Vagina (tissue), 2 donors: ENCODE data around the gene MDGA2. TPM values are rescaled to one million over a fixed set of nuclear protein-coding genes. Genes with fewer than 3 reads are reported as not detected.

ENCODE experiments used
- DNase-seq, 2 donors: peaks; one replicate each; pipeline ENCODE4 v3.0.0-alpha.2; 2017; ENCODE audit errors: extremely low spot score in 2 of 2
- H3K27ac ChIP-seq: fragments of 200-600 bp; sonication (generic); one replicate; pipeline ENCODE4 v1.5.1; 2019
- H3K27me3 ChIP-seq: fragments of 200-600 bp; sonication (generic); one replicate; pipeline ENCODE4 v1.5.1; 2019
- H3K36me3 ChIP-seq, 2 donors: fragments of 200-600 bp; sonication (generic); one replicate each; pipeline ENCODE4 v1.5.1; 2017 to 2019
- H3K4me1 ChIP-seq: fragments of 200-600 bp; sonication (generic); one replicate; pipeline ENCODE4 v1.5.1; 2019
- H3K4me3 ChIP-seq, 2 donors: fragments of 200-600 bp; sonication (generic); 1 replicate in 1 of 2; 2 replicates in 1 of 2; pipeline ENCODE4 v1.5.1; 2016 to 2019
- H3K9me3 ChIP-seq: fragments of 200-600 bp; sonication (generic); one replicate; pipeline ENCODE4 v1.5.1; 2019
- POLR2A ChIP-seq, 2 donors: fragments of 450-650 bp; IDR thresholded peaks; one replicate each; pipeline ENCODE4 v1.6.1; 2017; ENCODE audit warnings: antibody characterized with exemption in 2 of 2, mild to moderate bottlenecking in 2 of 2, moderate library complexity in 2 of 2
- POLR2AphosphoS5 ChIP-seq, 2 donors: sonication (generic); formaldehyde crosslinking; IDR thresholded peaks; one replicate each; pipeline ENCODE4 v1.9.0; 2017; ENCODE audit warnings: antibody characterized with exemption in 2 of 2, mild to moderate bottlenecking in 2 of 2, low read depth in 1 of 2; ENCODE audit not compliant: insufficient read depth in 1 of 2
- intact Hi-C: fragments of 100-400 bp; cut with DNase I; formaldehyde crosslinking; loops from one replicate; pipeline ENCODE4 v1.15.1; 2023
- total RNA-seq: library from RNA; depleted of rRNA; stranded (reverse); fragments of >200 nt; gene quantifications from one replicate; pipeline ENCODE4 v1.2.3, GENCODE V29; 2016
- TF ChIP-seq, protein P1 (sequence below), 3 experiments: fragments of 450-650 bp in 2 of 3; fragments of 200-600 bp in 1 of 3; sonication (generic) in 1 of 3; IDR thresholded peaks; one replicate each; pipeline ENCODE4 v1.5.1; 2017 to 2019; ENCODE audit warnings: antibody characterized with exemption in 3 of 3, mild to moderate bottlenecking in 2 of 3, moderate library complexity in 2 of 3

MDGA2 gene
- total RNA-seq, 1 donor from 2014 or later, result not detected

DNA sequence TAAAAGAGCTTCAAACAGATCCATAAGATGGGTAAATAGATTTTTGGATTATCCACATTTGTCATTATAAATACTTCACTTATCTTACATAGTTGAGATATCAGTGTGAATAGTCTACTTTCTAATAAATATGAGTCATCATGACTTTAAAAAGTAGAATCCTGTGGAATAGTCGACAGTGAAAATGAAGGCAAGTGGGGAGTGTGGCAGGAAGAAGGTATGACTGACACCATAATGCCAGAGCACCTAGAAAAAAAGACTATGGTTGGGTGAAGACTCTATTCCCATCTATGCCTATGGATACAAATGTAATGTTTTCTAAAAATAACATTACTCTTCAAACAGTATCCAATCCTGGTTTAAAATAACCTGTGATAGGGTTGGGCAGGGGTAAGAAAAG, 117.5 kb downstream of the MDGA2 start:
- intact Hi-C loops, result no loop called here

DNA sequence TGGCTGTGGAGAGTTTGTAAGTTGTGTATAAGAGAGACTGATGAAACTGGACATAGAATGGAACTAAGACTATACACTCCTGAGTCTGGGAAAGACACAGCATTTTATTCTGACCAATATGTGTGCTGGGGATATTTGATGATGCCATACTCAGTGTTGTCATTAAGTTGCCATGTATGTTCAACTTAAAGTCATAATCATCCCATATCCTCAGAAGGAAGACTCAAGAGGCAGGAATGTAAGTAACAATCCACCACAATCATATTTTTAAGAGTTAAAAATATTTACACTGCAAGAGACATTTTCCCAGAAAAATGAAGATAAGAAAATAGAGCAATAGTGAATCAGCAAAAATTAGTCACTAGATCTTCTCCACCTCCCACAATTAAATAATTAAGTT, 120.1 kb downstream of the MDGA2 start:
- intact Hi-C loops, result no loop called here
- no peak for DNase-seq
- H3K27me3 ChIP-seq, result no peaks in the 10 kb centered on the region
- H3K27ac ChIP-seq, result no peak overlapping the region
- TF ChIP-seq POLR2A (IDR thresholded peaks at IDR 0.05) (no peak), POLR2AphosphoS5 (IDR thresholded peaks at IDR 0.05; ENCODE audit: insufficient read depth in 1 of 2, low read depth in 1 of 2) (no peak)
- TF ChIP-seq, protein P1, sequence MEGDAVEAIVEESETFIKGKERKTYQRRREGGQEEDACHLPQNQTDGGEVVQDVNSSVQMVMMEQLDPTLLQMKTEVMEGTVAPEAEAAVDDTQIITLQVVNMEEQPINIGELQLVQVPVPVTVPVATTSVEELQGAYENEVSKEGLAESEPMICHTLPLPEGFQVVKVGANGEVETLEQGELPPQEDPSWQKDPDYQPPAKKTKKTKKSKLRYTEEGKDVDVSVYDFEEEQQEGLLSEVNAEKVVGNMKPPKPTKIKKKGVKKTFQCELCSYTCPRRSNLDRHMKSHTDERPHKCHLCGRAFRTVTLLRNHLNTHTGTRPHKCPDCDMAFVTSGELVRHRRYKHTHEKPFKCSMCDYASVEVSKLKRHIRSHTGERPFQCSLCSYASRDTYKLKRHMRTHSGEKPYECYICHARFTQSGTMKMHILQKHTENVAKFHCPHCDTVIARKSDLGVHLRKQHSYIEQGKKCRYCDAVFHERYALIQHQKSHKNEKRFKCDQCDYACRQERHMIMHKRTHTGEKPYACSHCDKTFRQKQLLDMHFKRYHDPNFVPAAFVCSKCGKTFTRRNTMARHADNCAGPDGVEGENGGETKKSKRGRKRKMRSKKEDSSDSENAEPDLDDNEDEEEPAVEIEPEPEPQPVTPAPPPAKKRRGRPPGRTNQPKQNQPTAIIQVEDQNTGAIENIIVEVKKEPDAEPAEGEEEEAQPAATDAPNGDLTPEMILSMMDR (IDR thresholded peaks at IDR 0.05), result no peak
- H3K4me3 ChIP-seq, result no peak overlapping the region
- no peaks in the 10 kb centered on the region for H3K36me3 ChIP-seq
- no peaks in the 10 kb centered on the region for H3K9me3 ChIP-seq
- H3K4me1 ChIP-seq, result no peaks in the 10 kb centered on the region

More for the DNA sequence above, 117.5 kb downstream of the MDGA2 start:
- Histone ChIP-seq H3K36me3 (no peaks in the 10 kb centered on the region), H3K4me3 (no peak overlapping the region), H3K4me1 (no peaks in the 10 kb centered on the region), H3K27ac (no peak overlapping the region), H3K9me3 (no peaks in the 10 kb centered on the region), H3K27me3 (no peaks in the 10 kb centered on the region)
- no peak for DNase-seq
- TF ChIP-seq POLR2A (IDR thresholded peaks at IDR 0.05), result no peak
- no peak for TF ChIP-seq POLR2AphosphoS5 (IDR thresholded peaks at IDR 0.05; ENCODE audit: insufficient read depth in 1 of 2, low read depth in 1 of 2)
- TF ChIP-seq, protein P1 (IDR thresholded peaks at IDR 0.05), result no peak

DNA sequence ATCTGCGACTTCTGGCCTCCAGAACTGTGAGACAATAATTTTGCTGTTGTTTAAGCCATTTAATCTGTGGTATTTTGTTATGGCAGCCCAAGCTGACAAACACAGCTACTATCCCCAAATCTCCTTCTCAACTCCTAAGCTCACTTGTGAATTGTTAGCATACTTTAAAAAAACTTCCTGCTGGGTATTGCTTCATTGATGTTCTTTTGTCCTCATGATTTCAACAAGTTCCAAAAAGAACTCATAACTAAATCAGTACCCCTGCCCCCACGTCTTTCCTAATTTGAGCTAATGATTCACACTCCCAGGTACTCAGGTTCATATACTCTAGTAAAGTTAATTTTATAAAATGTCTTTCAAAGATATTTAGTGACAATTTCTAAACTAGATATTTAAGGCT, 125.5 kb downstream of the MDGA2 start:
- no peaks in the 10 kb centered on the region for H3K4me1 ChIP-seq
- intact Hi-C loops, result no loop called here
- no peak for DNase-seq
- H3K27ac ChIP-seq, result no peak overlapping the region
- no peaks in the 10 kb centered on the region for H3K27me3 ChIP-seq
- no peaks in the 10 kb centered on the region for H3K9me3 ChIP-seq
- no peak overlapping the region for H3K4me3 ChIP-seq
- no peaks in the 10 kb centered on the region for H3K36me3 ChIP-seq
- TF ChIP-seq, protein P1 (IDR thresholded peaks at IDR 0.05), result no peak
- TF ChIP-seq POLR2A (IDR thresholded peaks at IDR 0.05) (no peak), POLR2AphosphoS5 (IDR thresholded peaks at IDR 0.05; ENCODE audit: insufficient read depth in 1 of 2, low read depth in 1 of 2) (no peak)

DNA sequence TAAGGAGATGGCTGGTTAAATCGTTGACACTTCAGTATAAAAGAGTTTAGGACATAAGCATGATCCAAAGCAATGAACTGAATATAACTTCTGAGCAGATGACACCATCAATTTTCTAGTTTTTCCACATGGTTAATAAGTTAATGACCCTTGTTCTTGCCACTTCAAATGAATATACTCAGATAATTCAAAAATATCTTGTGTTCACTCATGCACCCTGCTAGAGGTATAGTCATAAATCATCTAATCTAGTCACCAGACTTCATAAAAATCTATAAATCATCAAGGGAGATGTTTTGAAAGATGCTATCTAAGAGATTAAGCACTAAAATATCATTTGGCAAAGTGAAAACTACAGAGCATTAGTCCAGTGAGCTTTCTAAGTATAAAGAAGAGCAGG, 131.9 kb downstream of the MDGA2 start:
- H3K4me3 ChIP-seq, result no peak overlapping the region
- no peaks in the 10 kb centered on the region for H3K36me3 ChIP-seq
- no peak for DNase-seq
- H3K27ac ChIP-seq, result no peak overlapping the region
- H3K27me3 ChIP-seq, result no peaks in the 10 kb centered on the region
- intact Hi-C loops, result no loop called here
- no peaks in the 10 kb centered on the region for H3K9me3 ChIP-seq
- TF ChIP-seq, protein P1 (IDR thresholded peaks at IDR 0.05), result no peak
- no peak for TF ChIP-seq POLR2AphosphoS5 (IDR thresholded peaks at IDR 0.05; ENCODE audit: insufficient read depth in 1 of 2, low read depth in 1 of 2)
- TF ChIP-seq POLR2A (IDR thresholded peaks at IDR 0.05), result no peak
- no peaks in the 10 kb centered on the region for H3K4me1 ChIP-seq

DNA sequence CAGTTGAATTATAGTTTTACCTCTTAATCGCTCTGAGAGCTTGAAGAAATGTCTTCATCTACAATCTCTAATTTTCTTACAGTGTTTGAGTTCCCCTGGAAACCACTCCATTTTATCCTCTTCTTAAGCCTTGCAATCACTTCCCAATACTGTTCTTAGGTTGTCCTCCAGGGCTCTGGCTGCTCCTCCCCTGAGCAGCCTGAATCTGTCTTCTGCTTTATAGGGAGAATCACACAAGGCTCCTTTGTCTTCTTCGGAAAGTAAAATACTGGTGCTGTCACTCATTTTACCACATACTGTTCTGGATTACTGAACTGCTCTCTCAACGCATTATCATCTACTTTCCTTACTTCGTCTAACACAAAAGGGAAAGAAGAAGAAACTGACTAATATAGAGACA, 133.7 kb downstream of the MDGA2 start:
- intact Hi-C loops, result no loop called here
- H3K36me3 ChIP-seq, result no peaks in the 10 kb centered on the region
- no peaks in the 10 kb centered on the region for H3K27me3 ChIP-seq
- TF ChIP-seq, protein P1 (IDR thresholded peaks at IDR 0.05), result no peak
- TF ChIP-seq POLR2AphosphoS5 (IDR thresholded peaks at IDR 0.05; ENCODE audit: insufficient read depth in 1 of 2, low read depth in 1 of 2) (no peak), POLR2A (IDR thresholded peaks at IDR 0.05) (no peak)
- H3K4me1 ChIP-seq, result no peaks in the 10 kb centered on the region
- no peak overlapping the region for H3K4me3 ChIP-seq
- no peak overlapping the region for H3K27ac ChIP-seq
- H3K9me3 ChIP-seq, result no peaks in the 10 kb centered on the region
- DNase-seq, result no peak
